Activated T-helper 1 cell treated with Interleukin-2 at 50 U/mL for 16 hours (primary cell): ENCODE data around the gene LRRC58.
"Not testable (repeated sequence)": the region's sequence is repeated elsewhere in the genome, so short reads cannot be mapped to it uniquely, and the experiment has no call there.

ENCODE experiments used
- DNase-seq: peaks from one replicate; pipeline ENCODE4 v3.0.0-alpha.2; 2020; ENCODE audit warnings: low read depth

The LRRC58 gene

GRCh38 chr3:120348991-120349854 is at the start of gene LRRC58:
Gene LRRC58 (minus strand): TSS chr3:120349354. CDS start chr3:120349243, 111 bp downstream.
- peak; percentile 82 for DNase-seq

DNA sequence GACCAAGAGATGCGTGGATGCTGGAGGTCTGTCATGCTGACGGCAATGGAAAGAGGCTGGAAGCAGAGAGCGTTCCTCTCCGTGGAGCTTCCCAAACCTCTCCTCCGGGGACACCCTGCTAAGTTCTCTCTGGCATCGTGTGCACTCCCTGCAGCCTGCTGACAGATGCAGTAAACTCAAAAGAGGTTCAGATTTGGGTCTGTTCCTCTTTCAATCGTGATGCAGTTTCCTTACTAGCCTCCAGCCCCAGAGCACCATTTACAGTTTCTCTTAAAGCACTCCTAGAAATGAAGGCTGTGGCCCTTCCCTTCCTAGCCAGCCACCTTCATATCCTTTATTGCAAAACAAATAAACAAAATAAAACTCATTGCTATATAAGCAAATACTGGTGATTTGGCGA is 47.3 kb upstream of the LRRC58 start:
- no peak for DNase-seq

- no peak for DNase-seq
Observed at GRCh38 chr3:120394347-120394746, 45.2 kb upstream of the LRRC58 start.

DNA sequence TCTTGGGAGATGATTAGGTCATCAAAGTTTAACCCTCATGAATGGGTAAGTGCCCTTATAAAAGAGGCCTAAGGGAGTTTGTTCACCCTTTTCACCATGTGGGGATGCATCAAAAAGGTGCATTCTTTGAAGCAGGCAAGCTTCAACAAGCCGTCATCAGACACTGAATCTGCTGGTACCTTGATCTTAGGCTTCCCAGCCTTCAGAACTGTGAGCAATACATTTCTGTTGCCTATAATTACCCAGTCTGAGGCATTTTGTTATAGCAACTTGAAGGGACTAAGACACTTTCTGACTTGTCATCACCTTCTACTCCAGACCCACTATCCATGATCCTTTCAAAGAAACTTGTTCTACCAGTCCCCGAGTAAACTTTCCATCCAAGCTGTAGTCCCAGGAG is 44.6 kb upstream of the LRRC58 start:
- no peak for DNase-seq

DNA sequence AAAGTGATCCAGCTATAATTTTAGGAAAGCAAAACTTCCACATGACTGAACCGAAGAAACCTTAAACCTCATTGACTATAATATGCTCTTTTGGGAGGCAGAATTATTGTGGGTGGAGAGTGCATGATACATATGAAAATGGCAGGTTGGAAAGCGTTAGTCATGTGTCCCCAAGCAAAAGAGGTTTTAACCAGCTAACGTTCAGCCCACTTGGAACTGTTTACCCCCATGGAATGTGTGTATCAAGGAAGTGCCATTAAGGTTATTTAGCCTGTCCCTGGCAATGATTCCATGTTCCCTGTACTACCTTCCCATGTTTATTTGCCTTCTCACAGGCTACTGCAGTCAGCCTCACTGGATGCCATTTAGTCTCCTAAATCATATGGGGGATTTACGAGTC is 44.1 kb upstream of the LRRC58 start:
- DNase-seq = no peak

GRCh38 chr3:120382941-120383447 is 33.8 kb upstream of the LRRC58 start:
- no peak for DNase-seq

- DNase-seq = no peak
Observed at GRCh38 chr3:120381503-120381902, 32.3 kb upstream of the LRRC58 start.

- not testable (repeated sequence) for DNase-seq
Observed at GRCh38 chr3:120377948-120378347, 28.8 kb upstream of the LRRC58 start.

GRCh38 chr3:120370463-120370862 is 21.3 kb upstream of the LRRC58 start:
- no peak for DNase-seq

DNA sequence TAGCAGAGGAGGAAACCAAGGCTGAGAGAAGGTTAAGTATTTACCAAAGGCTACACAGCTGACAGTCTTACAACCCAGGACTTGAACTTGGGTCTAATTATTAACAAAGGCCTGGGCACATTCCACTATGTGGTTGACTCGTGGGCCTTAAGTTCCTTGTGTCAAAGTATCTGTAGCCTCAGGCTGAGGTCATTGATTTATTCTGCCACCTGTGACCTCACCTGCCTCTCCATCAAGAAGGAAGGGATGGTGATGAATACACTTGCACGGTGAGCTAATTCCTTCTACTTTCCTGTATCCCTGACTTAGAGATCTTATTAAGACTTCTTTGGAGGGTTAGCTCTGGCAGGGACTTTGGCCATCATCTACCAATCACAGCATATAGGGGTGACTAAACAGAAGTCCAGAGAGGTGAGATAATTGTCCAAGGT is 19.9 kb upstream of the LRRC58 start:
- DNase-seq = no peak

GRCh38 chr3:120368172-120368571 is 19.0 kb upstream of the LRRC58 start:
- DNase-seq = no peak

GRCh38 chr3:120364821-120365220 is 15.7 kb upstream of the LRRC58 start:
- no peak for DNase-seq

DNA sequence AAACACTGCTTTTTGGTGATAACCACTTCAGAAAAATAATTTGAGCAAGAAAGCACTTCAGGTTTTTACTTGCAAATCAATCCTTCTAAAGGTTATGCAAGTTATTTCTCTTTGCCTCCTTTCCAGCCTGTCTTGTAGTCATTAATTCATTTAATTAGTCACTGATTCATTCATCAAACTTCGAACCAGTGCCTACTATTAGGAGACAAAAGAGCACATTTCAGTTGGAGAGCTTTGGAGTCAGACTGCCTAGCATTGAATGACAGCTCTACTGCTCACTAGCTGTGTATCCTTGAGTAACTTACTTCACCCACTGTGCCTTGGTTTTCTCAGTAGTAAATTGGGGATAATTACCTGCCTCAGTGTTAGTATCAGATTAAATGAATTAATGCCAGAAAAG is 14.9 kb upstream of the LRRC58 start:
- no peak for DNase-seq

- DNase-seq = no peak
Observed at GRCh38 chr3:120357807-120358206, 8.7 kb upstream of the LRRC58 start.

DNA sequence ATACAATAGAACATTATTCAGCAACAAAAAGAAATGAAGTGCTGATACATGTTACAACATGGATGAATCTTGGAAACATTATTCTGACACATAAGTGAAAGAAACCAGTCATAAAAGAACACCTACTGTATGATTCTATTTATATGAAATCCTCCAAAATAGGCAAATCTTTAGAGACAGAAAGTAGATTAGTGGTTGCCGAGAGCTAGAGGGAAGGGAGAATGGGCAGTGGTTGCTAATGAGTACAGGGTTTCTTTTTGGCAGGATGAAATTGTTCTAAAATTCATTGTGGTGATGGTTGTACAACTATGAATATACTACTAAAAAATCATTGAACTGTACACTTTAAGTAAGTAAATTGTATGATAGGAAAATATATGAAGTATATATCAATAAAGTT is 6.3 kb upstream of the LRRC58 start:
- DNase-seq = no peak

DNA sequence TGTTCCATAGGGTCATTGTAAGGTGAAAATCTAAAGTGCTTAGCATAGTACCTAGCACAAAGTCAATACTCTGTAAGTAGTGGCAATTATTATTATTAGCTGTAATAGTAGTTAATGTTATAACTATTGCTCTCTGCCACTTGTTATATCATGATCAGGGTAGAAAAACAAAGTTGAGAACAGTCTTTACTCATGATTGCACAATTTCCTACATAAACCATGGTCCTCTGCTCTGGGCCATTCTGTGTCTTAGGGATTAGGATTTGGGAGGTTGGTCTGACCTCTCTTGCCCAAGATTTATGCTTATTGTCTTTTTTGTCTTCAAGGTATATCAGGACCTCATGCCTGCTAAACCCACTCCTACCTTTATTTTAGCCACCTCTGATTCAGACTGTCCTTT is 4.3 kb upstream of the LRRC58 start:
- no peak for DNase-seq

- no peak for DNase-seq
Observed at GRCh38 chr3:120352017-120352416, 2.9 kb upstream of the LRRC58 start.

DNA sequence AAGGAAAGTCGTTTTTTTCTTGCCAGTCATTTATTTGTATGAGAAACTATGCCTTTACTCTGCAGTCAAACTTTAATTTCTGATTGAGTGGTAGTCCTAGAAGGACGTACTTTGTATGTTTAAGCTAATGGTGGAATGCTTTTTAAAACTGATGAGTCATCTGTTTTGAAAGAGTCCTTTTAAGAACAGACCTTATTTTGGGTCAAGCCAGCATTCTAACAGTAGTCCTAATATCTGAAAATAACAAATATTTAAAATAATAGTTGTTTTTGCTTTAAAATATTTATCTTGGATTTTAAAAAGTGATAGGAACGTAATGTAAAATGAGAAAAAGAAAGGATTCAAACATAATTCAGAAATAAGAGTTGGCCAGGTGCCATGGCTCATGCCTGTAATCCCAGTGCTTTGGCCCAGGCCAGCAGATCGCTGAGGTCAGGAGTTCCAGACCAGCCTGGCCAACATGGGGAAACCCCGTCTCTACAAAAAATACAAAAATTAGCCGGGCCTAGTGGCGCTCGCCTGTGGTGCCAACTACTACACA is 1.3 kb upstream of the LRRC58 start:
- no peak for DNase-seq

DNA sequence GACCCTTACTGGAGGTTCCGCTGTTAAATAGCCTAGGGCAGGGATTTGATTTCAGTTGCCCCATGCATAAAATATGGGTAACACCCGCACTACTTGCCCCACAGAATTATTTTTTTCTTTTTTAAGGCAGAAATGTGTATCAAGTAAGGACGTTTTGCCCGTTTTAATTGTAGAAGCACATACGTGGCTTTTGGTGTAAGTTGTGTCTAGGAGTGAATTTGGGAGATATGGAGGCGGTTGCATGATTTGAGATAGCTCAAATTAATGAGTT is 636 bp upstream of the LRRC58 start:
- DNase-seq = no peak

- DNase-seq = peak; percentile 40
Observed at GRCh38 chr3:120348065-120348990, 826 bp downstream of the LRRC58 start.

- DNase-seq = no peak
Observed at GRCh38 chr3:120344349-120344748, 4.8 kb downstream of the LRRC58 start.

DNA sequence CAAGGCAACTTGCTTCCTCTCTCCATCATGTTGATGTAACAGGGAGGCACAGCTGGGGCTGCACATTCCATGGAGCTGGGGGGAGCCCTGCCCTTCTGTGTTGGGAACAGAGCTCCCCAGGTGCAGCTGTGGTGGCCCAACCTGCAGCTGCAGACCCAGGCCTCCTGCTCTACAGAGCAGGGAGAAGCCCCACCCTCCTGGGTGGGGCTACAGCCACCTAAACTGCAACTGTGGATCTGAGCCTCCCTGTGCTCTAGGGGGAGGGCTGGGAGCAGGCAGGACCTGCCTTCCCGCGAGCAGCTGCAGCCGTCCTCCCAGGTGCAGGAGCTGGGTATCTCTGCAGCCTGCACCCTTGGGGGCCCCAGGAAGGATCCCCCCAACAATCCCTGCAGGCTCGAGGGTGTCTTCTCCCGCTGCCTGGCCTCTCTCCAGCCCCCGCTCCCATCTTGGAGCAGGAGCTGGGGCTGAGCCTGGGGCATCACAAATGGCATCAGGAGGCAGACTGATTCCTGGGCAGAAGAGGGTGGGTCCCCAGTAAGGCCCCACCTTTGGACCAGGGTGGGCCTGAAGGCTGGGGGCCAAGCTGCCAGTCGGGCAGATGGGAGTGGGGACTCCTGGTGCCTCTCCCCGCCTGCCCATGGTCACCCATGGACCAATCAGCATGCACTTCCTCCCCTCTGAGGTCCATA is 7.4 kb downstream of the LRRC58 start:
- DNase-seq = no peak
